ENCODE data around the gene ERVFRD-1. TPM values are rescaled to one million over a fixed set of nuclear protein-coding genes. Genes with fewer than 3 reads are reported as not detected.

ERVFRD-1 gene
- total RNA-seq, 4 donors from 2014 or later = 0.11 to 0.83 (median 0.27) TPM

- 93% methylated on average over 1 of the region's 1 CpG for WGBS
- H3K27ac ChIP-seq (replicated peaks in 1 of 4) = no peak overlapping the region
- intact Hi-C loops (cut with DNase I) = no loop called here
- no peaks in the 10 kb centered on the region for H3K4me1 ChIP-seq
- TF ChIP-seq CTCF (IDR thresholded peaks at IDR 0.05) = no peak
- TF ChIP-seq POLR2A (IDR thresholded peaks at IDR 0.05; ENCODE audit: low read depth) = no peak
- TF ChIP-seq EP300 (IDR thresholded peaks at IDR 0.05) = no peak
- TF ChIP-seq POLR2AphosphoS5 (IDR thresholded peaks at IDR 0.05) = no peak
- H3K9me3 ChIP-seq = no peaks in the 10 kb centered on the region
- H3K27me3 ChIP-seq = no peaks in the 10 kb centered on the region
- no peaks in the 10 kb centered on the region for H3K36me3 ChIP-seq
- H3K4me3 ChIP-seq = no peak overlapping the region
- DNase-seq (ENCODE audit: extremely low spot score) = no peak
These were observed 40.0 kb upstream of the ERVFRD-1 start for GRCh38 chr6:11151488-11151887.

DNA sequence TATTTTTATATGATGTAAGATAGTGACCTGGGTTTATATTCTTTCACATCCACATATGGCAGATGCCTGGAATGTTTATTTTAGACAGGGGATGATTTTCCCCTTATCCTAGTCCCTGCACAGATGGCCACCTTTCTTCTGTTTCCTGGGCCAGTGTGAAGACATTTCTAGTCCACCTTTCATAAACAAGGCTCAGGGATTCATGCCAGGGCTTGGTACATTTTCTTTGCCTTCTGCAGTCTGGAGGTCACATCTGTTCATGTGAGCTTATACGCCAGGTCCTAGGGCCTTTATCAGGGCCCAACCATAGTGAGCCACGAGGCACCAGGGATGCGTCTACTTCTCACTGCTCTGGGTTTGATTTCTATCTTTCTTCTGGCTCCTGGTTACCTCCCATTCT lies 38.0 kb upstream of the ERVFRD-1 start:
- no peak for DNase-seq (ENCODE audit: extremely low spot score)

GRCh38 chr6:11146117-11146826 lies 34.7 kb upstream of the ERVFRD-1 start:
- intact Hi-C loops (cut with DNase I) = loop anchor here (2.0 kb wide), 1 partner anchor 429 kb away; no protein-coding TSS in a partner anchor
- Histone ChIP-seq H3K4me1 (peaks cover 0 to 5% (median 4%) of the 10 kb centered on the region in 4 donors), H3K9me3 (no peaks in the 10 kb centered on the region), H3K4me3 (no peak overlapping the region), H3K36me3 (no peaks in the 10 kb centered on the region), H3K27me3 (no peaks in the 10 kb centered on the region), H3K27ac (replicated peaks in 1 of 4) (no peak overlapping the region)
- TF ChIP-seq EP300 (IDR thresholded peaks at IDR 0.05) (no peak), POLR2AphosphoS5 (IDR thresholded peaks at IDR 0.05) (no peak), CTCF (IDR thresholded peaks at IDR 0.05) (no peak), POLR2A (IDR thresholded peaks at IDR 0.05; ENCODE audit: low read depth) (no peak)
- no peak for DNase-seq (ENCODE audit: extremely low spot score)
- 99% methylated on average over 4 of the region's 4 CpGs for WGBS

More for the DNA sequence above, 38.0 kb upstream of the ERVFRD-1 start:
- no peak for TF ChIP-seq POLR2AphosphoS5 (IDR thresholded peaks at IDR 0.05)
- no peak for TF ChIP-seq CTCF (IDR thresholded peaks at IDR 0.05)
- TF ChIP-seq POLR2A (IDR thresholded peaks at IDR 0.05; ENCODE audit: low read depth) = no peak
- TF ChIP-seq EP300 (IDR thresholded peaks at IDR 0.05) = no peak
- Histone ChIP-seq H3K4me1 (peaks cover 0 to 3% (median 2%) of the 10 kb centered on the region in 4 donors), H3K4me3 (no peak overlapping the region), H3K27ac (replicated peaks in 1 of 4) (no peak overlapping the region), H3K36me3 (no peaks in the 10 kb centered on the region), H3K9me3 (no peaks in the 10 kb centered on the region), H3K27me3 (no peaks in the 10 kb centered on the region)
- intact Hi-C loops (cut with DNase I) = no loop called here
- 89% methylated on average over 3 of the region's 3 CpGs for WGBS

GRCh38 chr6:11144393-11144851 lies 32.9 kb upstream of the ERVFRD-1 start:
- Histone ChIP-seq H3K27ac (replicated peaks in 1 of 4) (no peak overlapping the region), H3K9me3 (no peaks in the 10 kb centered on the region), H3K27me3 (no peaks in the 10 kb centered on the region), H3K36me3 (no peaks in the 10 kb centered on the region), H3K4me3 (no peak overlapping the region), H3K4me1 (peaks cover 0 to 5% (median 4%) of the 10 kb centered on the region in 4 donors)
- DNase-seq (ENCODE audit: extremely low spot score) = no peak
- TF ChIP-seq POLR2AphosphoS5 (IDR thresholded peaks at IDR 0.05) (peak in 1 of 2 donors; percentile 56), CTCF (IDR thresholded peaks at IDR 0.05) (peak; percentile 86 to 90 (median 89)), EP300 (IDR thresholded peaks at IDR 0.05) (no peak), POLR2A (IDR thresholded peaks at IDR 0.05; ENCODE audit: low read depth) (no peak)
- WGBS = 24% methylated on average over 6 of the region's 6 CpGs
- intact Hi-C loops (cut with DNase I) = loop anchor here (2.0 kb wide), 1 partner anchor 352 kb away; no protein-coding TSS in a partner anchor

Measured in esophagus muscularis mucosa (tissue), 4 donors.